Measurements from ENCODE around the gene FBH1. TPM values are rescaled to one million over a fixed set of nuclear protein-coding genes. Genes with fewer than 3 reads are reported as not detected.

Gene FBH1
- total and polyA plus RNA-seq, 9 of the 15 experiments (the other 6 are each of a cell fraction or from before 2014, with no cell fraction given), result 13.4 to 108 (median 77.8) TPM

- peak; percentile 71 for TF ChIP-seq ARID2 (IDR thresholded peaks at IDR 0.05)
Measured at GRCh38 chr10:5949009-5949759, 59.1 kb downstream of the FBH1 start (continued).

GRCh38 chr10:5951167-5951711, 61.2 kb downstream of the FBH1 start:
- Histone ChIP-seq H3K4me3 (no peak overlapping the region), H3K4me2 (ENCODE audit: insufficient read depth, low read length) (no peak overlapping the region), H3K9me1 (ENCODE audit: control insufficient read depth, insufficient read depth, low read length) (no peaks in the 10 kb centered on the region), H3K9ac (ENCODE audit: insufficient read depth in 1 of 2, low read depth in 2 of 2, low read length in 2 of 2) (peak overlapping the region in 1 of 2 experiments; percentile 17; a peak in 1 of 4 replicates), H3K27ac (ENCODE audit: extremely low read depth, low read depth, low read length) (no peak overlapping the region), H3K4me1 (replicated peaks in 1 of 2; ENCODE audit: control insufficient read depth in 2 of 2, insufficient read depth in 2 of 2, low read length in 2 of 2) (peaks cover 9 to 10% of the 10 kb centered on the region in 2 experiments; a peak in 4 of 5 replicates), H3K79me2 (ENCODE audit: control insufficient read depth, insufficient read depth, low read length) (no peaks in the 10 kb centered on the region), H3K9me3 (replicated peaks; ENCODE audit: control insufficient read depth, insufficient read depth, low read depth, low read length) (no peaks in the 10 kb centered on the region), H3K36me3 (ENCODE audit: control insufficient read depth, insufficient read depth, low read length) (peaks cover 2% of the 10 kb centered on the region; the same call in 1 of the 3 replicates), H2AFZ (ENCODE audit: low read depth, low read length) (no peak overlapping the region), H4K20me1 (replicated peaks; ENCODE audit: control insufficient read depth, insufficient read depth, low read length) (no peaks in the 10 kb centered on the region), H3K27me3 (ENCODE audit: control insufficient read depth in 2 of 2, insufficient read depth in 2 of 2, low read length in 2 of 2) (no peaks in the 10 kb centered on the region)
- FAIRE-seq (no peak), ATAC-seq (peak; percentile 63), DNase-seq (ENCODE audit: extremely low read depth in 1 of 4, low spot score in 3 of 4) (no peak)
- no TSS peak for BruUV-seq (replicated peaks)
- 50% methylated on average over 7 of the region's 7 CpGs for WGBS (ENCODE audit: insufficient coverage, low coverage, missing lambda C conversion rate)
- ChIA-PET POLR2A (interaction anchor here (1.1 kb wide), 1 partner anchor 9 kb away, joined by 7 read pairs; no protein-coding TSS in a partner anchor), CTCF (ENCODE audit: low intra/inter-chr PET ratio) (interaction anchor here (0.6 to 4.1 kb wide), 2 partner anchors 100 to 137 kb away, joined by 7 to 47 read pairs; partner anchors contain the start of gene RBM17)
- in situ Hi-C loops (cut with MboI) (no loop called here), intact Hi-C loops (cut with micrococcal nuclease) (no loop called here)
- TF ChIP-seq MED1 (CRISPR knock-in tag; IDR thresholded peaks at IDR 0.05; ENCODE audit: borderline replicate concordance), result no peak
- 0 out of 2 replicates have a peak, but pooled peaks have one; percentile 21 for TF ChIP-seq SMAD4 (CRISPR knock-in tag; conservative IDR thresholded peaks at IDR 0.05)
- peak; percentile 54; the same call in 1 of the 2 replicates for TF ChIP-seq CEBPB (tag; IDR thresholded peaks at IDR 0.05)
- no peak for TF ChIP-seq NCOR1 (IDR thresholded peaks at IDR 0.05)
- TF ChIP-seq JUND (IDR thresholded peaks at IDR 0.05; ENCODE audit: borderline replicate concordance, low read depth, low read length), result peak; percentile 56; the same call in 1 of the 2 replicates
- no peak for TF ChIP-seq JUND (tag; IDR thresholded peaks at IDR 0.05; ENCODE audit: borderline replicate concordance, low read depth, low read length)
- peak in 1 of 2 experiments; percentile 15; a peak in 1 of 4 replicates for TF ChIP-seq TRIM24 (IDR thresholded peaks at IDR 0.05)
- no peak for TF ChIP-seq RREB1 (CRISPR knock-in tag; IDR thresholded peaks at IDR 0.05)
- TF ChIP-seq ATF7 (IDR thresholded peaks at IDR 0.05), result peak; percentile 47; the same call in 1 of the 2 replicates
- TF ChIP-seq CEBPG (CRISPR knock-in tag; IDR thresholded peaks at IDR 0.05), result peak; percentile 89
- peak; percentile 79 to 88 for TF ChIP-seq CEBPG (tag; conservative IDR thresholded peaks at IDR 0.05 in 1 of 2, IDR thresholded peaks at IDR 0.05 in 1 of 2)
- peak; percentile 94 for TF ChIP-seq ATF3 (IDR thresholded peaks at IDR 0.05)
- TF ChIP-seq ATF3 (CRISPR knock-in tag; conservative IDR thresholded peaks at IDR 0.05), result no peak

Measured in K562 (cell line).